ENCODE data around the gene GPX4.

The GPX4 gene

GRCh38 chr19:1102407-1103131 lies 1.2 kb upstream of the GPX4 start:
- DNase-seq (ENCODE audit: low read depth in 2 of 2) = peak in 1 of 2 donors; percentile 43

- DNase-seq (ENCODE audit: low read depth in 2 of 2) = no peak
Measured at GRCh38 chr19:1103132-1103707, 574 bp upstream of the GPX4 start.

- DNase-seq (ENCODE audit: low read depth in 2 of 2) = peak in 1 of 2 donors; percentile 65
Measured at GRCh38 chr19:1104311-1105007, 665 bp downstream of the GPX4 start.

GRCh38 chr19:1105008-1105872 lies 1.4 kb downstream of the GPX4 start:
- DNase-seq (ENCODE audit: low read depth in 2 of 2) = no peak

- no peak for DNase-seq (ENCODE audit: low read depth in 2 of 2)
Measured at GRCh38 chr19:1105873-1106840, 2.4 kb downstream of the GPX4 start.

GRCh38 chr19:1106841-1107660 lies 3.3 kb downstream of the GPX4 start:
- no peak for DNase-seq (ENCODE audit: low read depth in 2 of 2)

- DNase-seq (ENCODE audit: low read depth in 2 of 2) = no peak
Measured at GRCh38 chr19:1107661-1108261, 4.0 kb downstream of the GPX4 start.

GRCh38 chr19:1108291-1109031 lies 4.7 kb downstream of the GPX4 start:
- DNase-seq (ENCODE audit: low read depth in 2 of 2) = no peak

- DNase-seq (ENCODE audit: low read depth in 2 of 2) = no peak
Measured at GRCh38 chr19:1109032-1109551, 5.3 kb downstream of the GPX4 start.

- DNase-seq (ENCODE audit: low read depth in 2 of 2) = no peak
Measured at GRCh38 chr19:1109697-1110671, 6.2 kb downstream of the GPX4 start.

GRCh38 chr19:1110809-1111640 lies 7.2 kb downstream of the GPX4 start:
- no peak for DNase-seq (ENCODE audit: low read depth in 2 of 2)

- DNase-seq (ENCODE audit: low read depth in 2 of 2) = no peak
Measured at GRCh38 chr19:1111641-1112267, 8.0 kb downstream of the GPX4 start.

GRCh38 chr19:1112268-1113029 lies 8.7 kb downstream of the GPX4 start:
- DNase-seq (ENCODE audit: low read depth in 2 of 2) = no peak

GRCh38 chr19:1113030-1113985 lies 9.5 kb downstream of the GPX4 start:
- DNase-seq (ENCODE audit: low read depth in 2 of 2) = peak; percentile 67 to 68
